H1 (cell line): ENCODE measurements around the gene FAM177A1. TPM values are rescaled to one million over a fixed set of nuclear protein-coding genes. Genes with fewer than 3 reads are reported as not detected.
"Not testable (repeated sequence)": the region's sequence is repeated elsewhere in the genome, so short reads cannot be mapped to it uniquely, and the experiment has no call there.

Source experiments
- CTCF ChIA-PET: fragments of 300-600 bp; sonication (Branson Sonifier 250); formaldehyde crosslinking; loops from one replicate; lab custom pipeline; 2021; ENCODE audit not compliant: partially characterized antibody; lab: Charles Lee
- POLR2A ChIA-PET: fragments of 300-600 bp; sonication (Branson Sonifier 250); formaldehyde crosslinking; loops from one replicate; lab custom pipeline; 2021; ENCODE audit warnings: inconsistent platforms; ENCODE audit not compliant: partially characterized antibody; lab: Charles Lee
- DNase-seq, 2 experiments: peaks; one replicate each; pipeline versions ENCODE4 v3.0.0 to v3.0.0-alpha.2; 2010 to 2022; ENCODE audit warnings: low spot score in 2 of 2, low read depth in 1 of 2, mixed read lengths in 1 of 2
- FAIRE-seq: peaks from 2 replicates; lab custom pipeline; 2011; peaks lifted over from hg19 to GRCh38; lab: Jason Lieb, UNC
- H2AFZ ChIP-seq: 2 replicates; pipeline ENCODE4 v1.8.1; 2012; ENCODE audit warnings: low read length, inconsistent platforms
- H2AK5ac ChIP-seq: 2 replicates; pipeline ENCODE4 v1.6.1; 2013; ENCODE audit warnings: low read depth, low read length
- H2BK120ac ChIP-seq: replicated peaks from 2 replicates; pipeline ENCODE3; 2013; ENCODE audit warnings: low read depth, low read length, inconsistent platforms
- H2BK12ac ChIP-seq: 2 replicates; pipeline ENCODE4 v1.6.1; 2013; ENCODE audit warnings: low read depth, low read length
- H2BK15ac ChIP-seq: 2 replicates; pipeline ENCODE4 v1.6.1; 2013; ENCODE audit warnings: low read length
- H2BK20ac ChIP-seq: 2 replicates; pipeline ENCODE4 v1.6.1; 2013; ENCODE audit warnings: low read length
- H2BK5ac ChIP-seq: 2 replicates; pipeline ENCODE4 v1.6.1; 2013; ENCODE audit warnings: low read depth, low read length
- H3K14ac ChIP-seq: 2 replicates; pipeline ENCODE4 v1.6.1; 2013; ENCODE audit warnings: inconsistent platforms; ENCODE audit not compliant: insufficient read length
- H3K18ac ChIP-seq: 2 replicates; pipeline ENCODE4 v1.6.1; 2013; ENCODE audit warnings: low read length; ENCODE audit errors: extremely low read depth
- H3K23ac ChIP-seq: 2 replicates; pipeline ENCODE4 v1.6.1; 2013; ENCODE audit warnings: inconsistent platforms; ENCODE audit not compliant: insufficient read length
- H3K23me2 ChIP-seq: 2 replicates; pipeline ENCODE4 v1.6.1; 2013; ENCODE audit warnings: low read depth, low read length
- H3K27ac ChIP-seq: 2 replicates; pipeline ENCODE4 v1.6.1; 2011; ENCODE audit warnings: low read depth, low read length, inconsistent platforms
- H3K27me3 ChIP-seq, 4 experiments: replicated peaks in 1 of 4; 1 replicate in 1 of 4; 2 replicates in 3 of 4; pipeline versions ENCODE4 v1.6.1 to v1.8.1; 2011 to 2013; ENCODE audit warnings: low read length in 3 of 4, mild to moderate bottlenecking in 3 of 4, inconsistent platforms in 2 of 4, mixed read lengths in 2 of 4, moderate library complexity in 1 of 4; ENCODE audit not compliant: control insufficient read depth in 3 of 4, insufficient read depth in 3 of 4; ENCODE audit errors: extremely low read depth in 1 of 4
- H3K36me3 ChIP-seq, 4 experiments: 2 replicates each; pipeline versions ENCODE4 v1.6.1 to v1.8.1; 2011 to 2013; ENCODE audit warnings: mild to moderate bottlenecking in 4 of 4, low read length in 3 of 4, moderate library complexity in 2 of 4, control low read depth in 1 of 4, inconsistent platforms in 1 of 4; ENCODE audit not compliant: insufficient read depth in 4 of 4, control insufficient read depth in 2 of 4
- H3K4ac ChIP-seq: replicated peaks from 2 replicates; pipeline ENCODE3; 2013; ENCODE audit warnings: low read length, low read depth, mixed read lengths, inconsistent platforms; ENCODE audit not compliant: insufficient read length
- H3K4me1 ChIP-seq, 4 experiments: replicated peaks in 1 of 4; 1 replicate in 1 of 4; 2 replicates in 3 of 4; pipeline versions ENCODE4 v1.6.1 to v1.8.1; 2011 to 2013; ENCODE audit warnings: low read length in 3 of 4, inconsistent platforms in 2 of 4, mixed read lengths in 1 of 4; ENCODE audit not compliant: insufficient read depth in 4 of 4, control insufficient read depth in 3 of 4
- H3K4me2 ChIP-seq, 2 experiments: 2 replicates each; pipeline versions ENCODE4 v1.6.1 to v1.8.1; 2011 to 2013; ENCODE audit warnings: low read depth in 2 of 2, low read length in 2 of 2, control low read depth in 1 of 2, inconsistent platforms in 1 of 2, mild to moderate bottlenecking in 1 of 2; ENCODE audit not compliant: insufficient read depth in 1 of 2
- H3K4me3 ChIP-seq, 4 experiments: fragments of 200-600, 300-600 bp in 1 of 4; sonication (generic), shearing (Covaris generic), sonication (Bioruptor Twin) in 1 of 4; 2 replicates each; pipeline versions ENCODE4 v1.5.1 to v1.8.1; 2011 to 2016; ENCODE audit warnings: low read length in 4 of 4, low read depth in 3 of 4, control low read depth in 2 of 4, inconsistent platforms in 2 of 4, mild to moderate bottlenecking in 2 of 4, mixed read lengths in 1 of 4, moderate library complexity in 1 of 4; ENCODE audit not compliant: insufficient read depth in 2 of 4; ENCODE audit errors: extremely low read depth in 1 of 4
- H3K56ac ChIP-seq: replicated peaks from 2 replicates; pipeline ENCODE3; 2013; ENCODE audit warnings: low read depth, mild to moderate bottlenecking, mixed read lengths, low read length, inconsistent platforms; ENCODE audit not compliant: insufficient read length
- H3K79me1 ChIP-seq: 2 replicates; pipeline ENCODE4 v1.6.1; 2013; ENCODE audit warnings: low read depth, low read length, control low read depth
- H3K79me2 ChIP-seq, 2 experiments: 2 replicates each; pipeline versions ENCODE4 v1.6.1 to v1.8.1; 2012 to 2013; ENCODE audit warnings: low read length in 2 of 2, mild to moderate bottlenecking in 2 of 2, inconsistent platforms in 1 of 2; ENCODE audit not compliant: insufficient read depth in 2 of 2, control insufficient read depth in 1 of 2
- H3K9ac ChIP-seq, 4 experiments: replicated peaks in 1 of 4; 1 replicate in 1 of 4; 2 replicates in 3 of 4; pipeline versions ENCODE4 v1.6.1 to v1.8.1; 2011 to 2013; ENCODE audit warnings: low read depth in 3 of 4, low read length in 3 of 4, control low read depth in 2 of 4, mild to moderate bottlenecking in 2 of 4, moderate library complexity in 2 of 4, inconsistent platforms in 1 of 4; ENCODE audit errors: extremely low read depth in 1 of 4
- H3K9me3 ChIP-seq, 2 experiments: 2 replicates each; pipeline versions ENCODE4 v1.6.1 to v1.8.1; 2012 to 2013; ENCODE audit warnings: mild to moderate bottlenecking in 2 of 2, moderate library complexity in 2 of 2, control low read depth in 1 of 2, inconsistent platforms in 1 of 2, low read depth in 1 of 2, low read length in 1 of 2, mixed read lengths in 1 of 2; ENCODE audit not compliant: insufficient read depth in 2 of 2
- H4K20me1 ChIP-seq, 2 experiments: replicated peaks in 1 of 2; 2 replicates each; pipeline versions ENCODE3 to v1.8.1; 2011 to 2013; ENCODE audit warnings: inconsistent platforms in 2 of 2, low read length in 2 of 2, mild to moderate bottlenecking in 1 of 2; ENCODE audit not compliant: insufficient read depth in 2 of 2, control insufficient read depth in 1 of 2
- H4K5ac ChIP-seq: 2 replicates; pipeline ENCODE4 v1.6.1; 2013; ENCODE audit warnings: low read length, low read depth, mixed read lengths, inconsistent platforms; ENCODE audit not compliant: insufficient read length
- H4K8ac ChIP-seq: 2 replicates; pipeline ENCODE4 v1.8.0; 2013; ENCODE audit warnings: mild to moderate bottlenecking, moderate library complexity, low read length, inconsistent platforms; ENCODE audit not compliant: insufficient read depth; ENCODE audit errors: extremely low read depth
- H4K91ac ChIP-seq: replicated peaks from 2 replicates; pipeline ENCODE3; 2013; ENCODE audit warnings: low read length, mixed read lengths, inconsistent platforms; ENCODE audit not compliant: insufficient read length
- TAF7 ChIP-seq: optimal IDR thresholded peaks from 2 replicates; pipeline ENCODE3; 2011; ENCODE audit warnings: low read depth, mild to moderate bottlenecking, inconsistent platforms, low read length, moderate library complexity, borderline replicate concordance
- WGBS, 2 experiments: shearing (Covaris generic) in 1 of 2; methylation state at CpG; one replicate each; pipeline versions ENCODE4 v1.1.6 to v1.1.7; 2013 to 2015; ENCODE audit warnings: low lambda C conversion rate in 2 of 2, mixed read lengths in 2 of 2, inconsistent platforms in 1 of 2, low coverage in 1 of 2, missing lambda C conversion rate in 1 of 2; ENCODE audit not compliant: insufficient replicate concordance in 2 of 2, insufficient coverage in 1 of 2, insufficient read length in 1 of 2; ENCODE audit errors: extremely low coverage in 1 of 2, missing lambda C conversion rate in 1 of 2; 5-methylcytosine and 5-hydroxymethylcytosine counted together
- polyA plus RNA-seq, 7 experiments: library from polyadenylated mRNA; depleted of rRNA in 3 of 7; stranded (reverse) in 5 of 7; unstranded in 2 of 7; fragments of >200 nt in 5 of 7; fragments of 200-250 nt in 2 of 7; gene quantifications; 1 replicate in 5 of 7; 2 replicates in 1 of 7; 4 replicates in 1 of 7; pipeline versions ENCODE4 v1.2.1 to v1.2.3, GENCODE V29; 2011 to 2013; ENCODE audit warnings: missing spikeins in 2 of 7, mixed read lengths in 2 of 7
- total RNA-seq: library from RNA; stranded (reverse); fragmentation: NEBNext Ultra II Directional; extraction: Animal tissue kit (Norgen Biotek cat#: 25700); gene quantifications from 2 replicates; pipeline ENCODE4 v1.2.1, GENCODE V29; 2021

The FAM177A1 gene
- total and polyA plus RNA-seq, 2 of the 8 experiments (the other 6 are each of a cell fraction or from before 2014, with no cell fraction given): 11.3 to 34.0 TPM

- TF ChIP-seq TAF7: no peak
Observed at GRCh38 chr14:35052637-35053036, 6.6 kb downstream of the FAM177A1 start (continued).

DNA sequence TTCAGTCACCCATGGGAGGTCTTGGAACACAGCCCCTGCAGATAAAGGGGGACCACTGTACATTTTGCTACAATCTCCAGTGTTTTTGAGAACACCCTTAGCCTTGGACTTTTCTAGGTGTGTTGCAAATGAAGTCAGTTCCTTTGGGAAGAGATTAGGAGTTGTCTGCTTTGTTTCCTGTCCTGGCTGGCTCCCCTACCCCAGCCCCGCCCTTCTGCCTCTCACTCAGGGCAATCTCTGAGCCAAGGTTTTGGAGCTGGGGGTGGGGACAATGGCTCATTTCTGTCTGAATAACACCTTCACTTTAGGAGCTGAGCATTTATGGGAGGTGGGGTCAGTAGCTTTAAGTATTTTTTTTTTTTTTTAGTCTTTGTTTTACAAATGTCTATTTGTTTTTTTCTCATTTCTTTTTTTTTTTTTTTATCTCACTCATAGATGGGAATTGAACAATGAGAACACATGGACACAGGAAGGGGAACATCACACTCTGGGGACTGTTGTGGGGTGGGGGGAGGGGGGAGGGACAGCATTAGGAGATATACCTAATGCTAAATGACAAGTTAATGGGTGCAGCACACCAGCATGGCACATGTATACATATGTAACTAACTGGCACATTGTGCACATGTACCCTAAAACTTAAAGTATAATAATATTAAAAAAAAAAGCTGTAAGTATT, 15.2 kb downstream of the FAM177A1 start:
- not testable (repeated sequence) for H3K14ac ChIP-seq, H2BK5ac ChIP-seq, FAIRE-seq, H4K5ac ChIP-seq, H3K36me3 ChIP-seq, H3K27me3 ChIP-seq, H3K79me1 ChIP-seq, H4K91ac ChIP-seq, H3K18ac ChIP-seq, H2BK12ac ChIP-seq, H4K20me1 ChIP-seq, H3K79me2 ChIP-seq, H3K23ac ChIP-seq, H3K23me2 ChIP-seq, H2BK120ac ChIP-seq, DNase-seq, H2AFZ ChIP-seq, H3K9me3 ChIP-seq, H3K4me3 ChIP-seq, H3K27ac ChIP-seq, H3K4me1 ChIP-seq, H2AK5ac ChIP-seq, H3K9ac ChIP-seq, H2BK20ac ChIP-seq, H3K56ac ChIP-seq, H3K4ac ChIP-seq, H2BK15ac ChIP-seq, H4K8ac ChIP-seq
- CTCF ChIA-PET: interaction anchor here (0.6 kb wide), 1 partner anchor 344 kb away, joined by 3 read pairs; no protein-coding TSS in a partner anchor
- 89% methylated on average over 1 of the region's 1 CpG; no CpG with 5 or more reads in 1 of the 2 experiments for WGBS, 2 experiments
- POLR2A ChIA-PET: interaction anchor here (0.9 to 2.6 kb wide), 2 partner anchors 15 to 231 kb away, joined by 3 to 10 read pairs; partner anchors contain the start of genes FAM177A1 and PSMA6
- peak overlapping the region in 1 of 2 experiments; percentile 47; a peak in 1 of 4 replicates for H3K4me2 ChIP-seq
